GM12864 (cell line): ENCODE data around the gene IP6K3.

Experiments used
- DNase-seq: peaks from one replicate; pipeline ENCODE4 v3.0.0-alpha.2; 2011; ENCODE audit warnings: low read depth
- H3K4me3 ChIP-seq: 2 replicates; pipeline ENCODE4 v1.5.1; 2011; ENCODE audit warnings: mild to moderate bottlenecking, low read depth, low read length, control low read depth
- CTCF ChIP-seq: IDR thresholded peaks from 2 replicates; pipeline ENCODE4 v1.5.1; 2011; ENCODE audit warnings: low read depth, mild to moderate bottlenecking, moderate library complexity, low read length, control low read depth, inconsistent platforms; ENCODE audit errors: missing control alignments

Gene IP6K3

GRCh38 chr6:33754222-33754621 is 7.5 kb upstream of the IP6K3 start:
- DNase-seq = no peak
- TF ChIP-seq CTCF = no peak
- no peak overlapping the region for H3K4me3 ChIP-seq

GRCh38 chr6:33752646-33753015 is 5.9 kb upstream of the IP6K3 start:
- H3K4me3 ChIP-seq = no peak overlapping the region
- no peak for TF ChIP-seq CTCF

GRCh38 chr6:33751771-33752645 is 5.3 kb upstream of the IP6K3 start:
- TF ChIP-seq CTCF = no peak
- no peak overlapping the region for H3K4me3 ChIP-seq
- DNase-seq = no peak

More at GRCh38 chr6:33752646-33753015, 5.9 kb upstream of the IP6K3 start:
- no peak for DNase-seq

GRCh38 chr6:33750244-33750991 is 3.7 kb upstream of the IP6K3 start:
- H3K4me3 ChIP-seq = no peak overlapping the region
- no peak for TF ChIP-seq CTCF
- DNase-seq = no peak

GRCh38 chr6:33749401-33749800 is 2.7 kb upstream of the IP6K3 start:
- H3K4me3 ChIP-seq = no peak overlapping the region
- DNase-seq = no peak
- no peak for TF ChIP-seq CTCF

GRCh38 chr6:33748841-33749240 is 2.1 kb upstream of the IP6K3 start:
- no peak for TF ChIP-seq CTCF
- no peak overlapping the region for H3K4me3 ChIP-seq
- DNase-seq = no peak
